ENCODE results near the gene TAAR6.

DNA sequence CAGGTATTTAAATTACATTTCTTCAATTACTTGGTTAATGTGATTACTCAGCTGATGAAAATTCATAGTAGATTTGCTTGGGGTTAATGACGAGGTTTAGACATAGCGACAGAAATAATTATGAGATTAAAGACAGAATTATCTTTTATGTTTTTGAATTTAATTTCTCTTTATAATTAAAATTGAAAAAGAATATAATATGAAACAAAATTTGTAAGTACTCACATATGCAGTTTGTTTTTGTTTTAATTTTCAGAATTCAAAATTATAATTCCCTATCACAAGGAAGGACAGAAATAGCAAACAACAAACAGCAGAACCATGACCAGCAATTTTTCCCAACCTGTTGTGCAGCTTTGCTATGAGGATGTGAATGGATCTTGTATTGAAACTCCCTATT is 17.8 kb upstream of the TAAR6 start, which contains the start of gene TAAR8:
- TF ChIP-seq, protein P1, sequence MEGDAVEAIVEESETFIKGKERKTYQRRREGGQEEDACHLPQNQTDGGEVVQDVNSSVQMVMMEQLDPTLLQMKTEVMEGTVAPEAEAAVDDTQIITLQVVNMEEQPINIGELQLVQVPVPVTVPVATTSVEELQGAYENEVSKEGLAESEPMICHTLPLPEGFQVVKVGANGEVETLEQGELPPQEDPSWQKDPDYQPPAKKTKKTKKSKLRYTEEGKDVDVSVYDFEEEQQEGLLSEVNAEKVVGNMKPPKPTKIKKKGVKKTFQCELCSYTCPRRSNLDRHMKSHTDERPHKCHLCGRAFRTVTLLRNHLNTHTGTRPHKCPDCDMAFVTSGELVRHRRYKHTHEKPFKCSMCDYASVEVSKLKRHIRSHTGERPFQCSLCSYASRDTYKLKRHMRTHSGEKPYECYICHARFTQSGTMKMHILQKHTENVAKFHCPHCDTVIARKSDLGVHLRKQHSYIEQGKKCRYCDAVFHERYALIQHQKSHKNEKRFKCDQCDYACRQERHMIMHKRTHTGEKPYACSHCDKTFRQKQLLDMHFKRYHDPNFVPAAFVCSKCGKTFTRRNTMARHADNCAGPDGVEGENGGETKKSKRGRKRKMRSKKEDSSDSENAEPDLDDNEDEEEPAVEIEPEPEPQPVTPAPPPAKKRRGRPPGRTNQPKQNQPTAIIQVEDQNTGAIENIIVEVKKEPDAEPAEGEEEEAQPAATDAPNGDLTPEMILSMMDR (IDR thresholded peaks at IDR 0.05; ENCODE audit: extremely low read depth in 1 of 2, insufficient read depth in 1 of 2, low read depth in 1 of 2, low read length in 2 of 2) = no peak
- TF ChIP-seq EZH2 (IDR thresholded peaks at IDR 0.05; ENCODE audit: borderline replicate concordance, low read depth, low read length, severe bottlenecking) (no peak), POLR2AphosphoS5 (IDR thresholded peaks at IDR 0.05; ENCODE audit: insufficient read depth, low read depth, low read length) (no peak), MYC (IDR thresholded peaks at IDR 0.05; ENCODE audit: low read depth, low read length) (no peak)
